Epidermal melanocyte (primary cell): Measurements from ENCODE around the gene PLCB2.

Experiments
- DNase-seq: peaks from one replicate; pipeline ENCODE4 v3.0.0; 2011; ENCODE audit warnings: low spot score; ENCODE audit not compliant: insufficient read length

PLCB2 gene

DNA sequence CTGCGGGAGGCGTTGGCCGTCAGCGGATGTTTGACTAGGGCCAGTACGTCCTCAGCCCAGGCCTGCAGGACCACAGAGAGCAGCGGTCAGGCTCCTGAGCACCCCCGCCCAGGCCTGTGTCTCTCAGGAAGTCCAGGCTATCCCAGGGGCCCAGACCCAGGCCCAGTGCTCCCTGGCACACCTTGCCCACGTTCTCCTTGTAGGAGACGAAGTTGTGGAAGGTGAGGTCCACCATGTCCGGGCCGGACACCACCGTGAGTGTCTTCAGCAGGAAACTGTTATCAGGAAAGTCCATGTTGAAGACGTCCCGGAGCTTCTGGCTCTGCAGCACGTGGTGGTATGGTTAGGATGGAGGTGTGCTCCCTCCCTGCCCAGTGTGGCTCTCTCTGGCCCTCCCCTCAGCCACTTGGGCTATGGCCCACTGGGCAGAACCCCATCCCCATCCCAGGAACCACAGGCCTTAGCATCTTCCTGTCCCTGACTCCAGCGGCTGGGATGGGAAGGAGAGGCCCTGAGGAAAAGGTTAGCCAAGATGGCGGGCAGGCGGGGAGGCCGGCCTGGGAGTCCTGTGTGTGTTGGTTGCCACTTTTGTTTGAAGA is 5.3 kb downstream of the PLCB2 start:
- no peak for DNase-seq

DNA sequence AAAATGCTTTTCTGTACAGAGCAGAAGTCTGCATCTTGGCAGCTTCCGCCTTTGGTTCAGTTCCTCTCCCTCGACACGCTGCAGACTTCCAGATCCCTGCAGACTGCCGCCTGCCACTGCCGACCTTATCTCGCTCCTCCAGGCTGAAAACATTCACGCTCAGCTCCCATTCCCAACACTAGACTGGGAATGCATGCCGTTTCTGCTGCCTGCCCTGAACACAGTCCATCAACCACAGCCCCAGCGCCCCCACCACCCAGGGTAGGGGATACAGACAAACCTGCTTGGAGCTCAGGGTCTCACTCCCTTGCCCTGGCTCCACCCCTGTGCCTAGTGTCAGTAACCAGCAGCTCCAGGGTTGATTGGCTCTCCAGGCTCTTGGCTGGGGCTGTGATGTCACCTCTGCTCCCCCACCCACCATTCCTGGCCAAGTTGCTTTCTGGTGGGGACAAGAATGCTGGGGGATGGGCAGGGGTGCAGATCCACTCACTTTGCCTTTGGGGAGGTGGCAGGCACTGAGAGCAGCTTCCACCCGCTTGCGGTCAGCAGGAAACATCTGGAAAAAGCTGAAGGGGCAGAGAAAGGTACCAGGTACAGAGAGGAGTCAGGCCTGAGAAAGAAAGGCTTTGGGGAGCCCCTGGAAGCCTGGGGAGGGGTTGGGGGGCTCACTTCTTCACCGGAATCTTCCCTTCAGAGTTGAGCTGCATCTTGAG is 6.1 kb downstream of the PLCB2 start:
- DNase-seq: no peak

DNA sequence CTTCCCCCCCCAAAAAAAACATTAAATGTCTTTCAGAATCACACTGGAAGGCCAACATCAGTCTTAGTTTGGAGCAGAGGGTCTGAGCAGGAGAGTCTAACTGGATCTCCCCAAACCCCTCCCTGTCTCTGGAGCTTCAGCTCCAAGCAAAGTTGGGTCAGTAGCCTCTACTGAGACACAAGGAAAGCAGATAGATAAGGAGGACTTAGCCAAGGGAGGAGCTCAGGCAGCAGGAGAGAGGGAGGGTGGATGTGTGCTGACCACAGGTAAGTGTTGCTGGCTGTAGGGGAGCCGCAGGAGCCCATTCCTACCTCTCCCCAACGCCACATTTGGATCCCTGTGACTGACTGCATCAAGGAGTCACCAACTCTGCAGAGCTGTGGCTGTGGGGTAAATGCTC is 7.0 kb downstream of the PLCB2 start:
- DNase-seq: no peak

DNA sequence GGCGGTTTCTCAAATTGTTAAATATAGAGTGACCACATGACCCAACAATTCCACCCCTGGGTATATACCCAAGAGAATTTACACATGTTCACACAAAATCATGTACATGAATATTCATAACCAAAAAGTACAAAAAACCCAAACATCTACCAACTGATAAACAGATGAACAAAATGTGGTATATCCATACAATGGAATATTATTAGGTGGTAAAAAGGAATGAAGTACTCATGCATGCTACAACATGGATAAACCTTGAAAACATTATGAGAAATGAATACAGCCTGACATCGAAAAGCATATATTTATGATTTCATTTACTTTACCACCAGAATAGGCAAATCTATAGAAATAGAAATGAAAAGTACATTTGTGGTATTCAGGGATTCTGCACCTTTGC is 7.4 kb downstream of the PLCB2 start:
- DNase-seq: no peak

DNA sequence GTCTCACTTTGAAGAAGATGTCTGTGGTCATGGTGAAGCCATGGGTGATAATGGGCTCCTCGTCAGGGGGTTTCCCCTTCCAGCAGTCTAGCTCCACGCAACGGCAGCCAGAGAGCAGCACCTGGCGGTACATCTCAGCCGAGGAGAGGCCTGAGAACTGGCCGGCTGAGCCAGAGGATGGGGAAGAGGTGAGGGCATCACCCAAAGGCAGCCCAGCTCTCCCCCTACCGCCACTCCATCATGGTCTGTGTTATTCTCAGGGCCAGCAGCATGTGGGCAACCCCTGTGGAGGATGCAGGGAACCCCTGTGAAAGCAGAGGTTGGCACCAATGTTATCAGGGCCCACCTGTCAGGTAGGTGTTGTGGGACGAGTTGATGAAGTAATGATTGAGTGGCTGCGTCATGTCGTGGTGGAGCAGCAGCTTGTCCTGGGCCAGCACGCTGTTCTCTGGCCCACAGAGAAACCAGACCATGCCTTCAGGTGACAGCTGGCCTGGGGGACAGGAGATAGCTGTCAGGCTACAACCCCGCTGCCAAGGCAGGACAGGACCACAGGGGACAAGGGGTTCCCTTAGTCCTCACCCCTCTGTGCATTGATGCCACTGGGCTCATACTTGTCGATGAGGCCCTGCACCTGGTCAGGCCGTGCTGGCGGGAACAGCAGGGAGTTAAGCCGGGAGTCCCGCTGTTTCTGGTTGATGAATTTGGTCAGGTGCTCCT is 9.4 kb downstream of the PLCB2 start:
- no peak for DNase-seq

DNA sequence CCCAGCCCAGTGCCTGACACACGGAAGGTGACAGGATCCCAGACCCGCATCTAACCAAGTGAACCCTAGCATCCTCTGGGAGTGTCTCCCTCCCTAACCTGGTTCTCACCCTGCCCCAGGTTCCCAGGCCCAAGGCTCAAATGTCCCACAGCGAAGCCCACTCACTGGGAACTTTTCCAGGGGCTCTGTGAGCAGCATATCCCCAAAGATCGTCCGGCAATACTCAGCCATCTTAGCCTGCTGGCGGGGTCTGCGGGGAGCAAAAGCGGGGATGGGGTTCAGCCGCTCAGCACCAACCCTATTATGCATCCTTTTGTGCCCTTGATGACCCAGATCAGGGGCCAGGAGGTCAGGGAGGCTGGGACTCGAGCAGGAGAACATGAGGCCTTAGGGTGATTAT is 10.4 kb downstream of the PLCB2 start:
- DNase-seq: no peak

DNA sequence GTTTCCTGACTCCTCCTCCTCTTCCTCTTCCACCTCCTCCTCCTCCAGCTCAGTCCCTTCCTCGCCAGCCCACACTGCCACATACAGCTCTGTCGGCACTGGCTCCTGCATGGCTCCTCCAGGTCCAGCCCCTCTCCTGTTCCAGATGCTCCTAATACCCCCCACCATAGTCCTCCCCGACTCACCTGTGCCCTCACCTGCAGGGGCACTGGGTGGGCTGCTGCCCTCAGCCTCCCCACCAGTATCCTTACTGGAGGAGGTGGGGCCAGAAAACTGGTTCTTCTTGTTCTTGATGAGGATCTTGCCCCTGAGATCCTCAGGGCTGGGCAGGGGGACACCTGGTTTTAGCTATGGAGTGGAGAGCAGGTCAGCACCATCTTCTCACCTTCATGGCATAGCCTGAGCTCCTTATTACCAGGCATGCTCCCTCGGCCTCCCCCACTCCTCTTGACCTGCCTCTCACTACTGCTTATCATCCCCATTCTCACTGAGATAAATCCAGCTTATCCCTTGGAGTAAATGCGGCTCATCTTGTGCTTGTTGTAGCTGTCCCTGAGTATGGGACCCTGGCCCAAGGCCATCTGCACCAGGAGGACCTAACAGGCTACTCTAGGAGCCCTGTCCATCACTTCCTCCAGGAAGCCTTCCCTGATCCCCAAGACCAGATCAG is 11.0 kb downstream of the PLCB2 start:
- DNase-seq: no peak

DNA sequence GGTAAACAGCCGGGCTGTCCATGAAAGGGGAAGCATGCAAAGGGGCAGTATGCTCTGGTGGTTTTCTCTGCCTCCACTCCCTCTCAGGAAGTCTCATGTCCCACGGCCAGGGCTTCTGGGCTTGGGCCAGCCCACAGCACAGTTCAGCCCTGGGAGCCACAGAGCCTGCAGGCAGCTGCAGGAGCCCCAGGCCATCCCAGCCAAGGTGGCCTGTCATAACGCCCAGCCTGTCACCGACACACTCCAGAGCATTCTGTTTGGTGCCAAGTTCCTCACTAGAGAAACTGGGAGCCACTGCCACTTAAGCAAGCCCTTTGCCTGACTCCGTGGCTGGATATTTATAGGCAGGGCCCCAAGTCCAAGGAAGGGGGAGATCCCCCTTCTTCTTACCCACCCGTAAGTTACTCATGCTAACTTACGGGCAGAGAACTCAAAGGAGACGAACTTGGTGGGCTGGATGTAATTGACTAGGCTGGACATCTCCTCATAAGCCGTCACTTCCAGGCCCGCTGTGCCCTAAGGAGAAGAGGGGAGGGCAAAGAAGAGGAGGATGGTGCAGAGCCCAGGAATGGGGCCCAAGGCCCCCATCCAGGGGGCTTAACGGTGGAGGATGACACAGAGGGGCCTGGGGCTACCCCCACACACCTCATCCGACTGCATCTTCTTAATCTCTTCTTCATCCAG is 11.7 kb downstream of the PLCB2 start:
- no peak for DNase-seq

DNA sequence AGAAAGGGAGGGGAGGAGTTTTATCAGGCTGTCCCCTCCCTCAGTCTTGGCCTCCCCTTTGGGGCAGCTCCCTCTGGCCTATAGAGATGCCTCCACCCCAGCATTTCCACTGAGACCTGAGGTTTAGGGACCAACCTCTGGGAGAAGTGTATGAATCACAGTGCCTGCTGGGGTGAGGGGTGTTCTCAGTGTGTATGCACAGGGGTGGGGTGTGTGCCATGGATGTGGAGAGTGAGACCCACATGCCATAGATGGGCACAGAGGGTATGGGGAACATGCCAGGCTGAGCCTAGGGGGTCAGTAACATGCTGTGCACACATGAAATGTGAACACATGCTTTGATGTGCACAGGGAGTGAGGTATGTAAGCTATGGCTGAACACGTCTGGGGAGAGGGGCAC is 12.4 kb downstream of the PLCB2 start:
- DNase-seq: no peak

DNA sequence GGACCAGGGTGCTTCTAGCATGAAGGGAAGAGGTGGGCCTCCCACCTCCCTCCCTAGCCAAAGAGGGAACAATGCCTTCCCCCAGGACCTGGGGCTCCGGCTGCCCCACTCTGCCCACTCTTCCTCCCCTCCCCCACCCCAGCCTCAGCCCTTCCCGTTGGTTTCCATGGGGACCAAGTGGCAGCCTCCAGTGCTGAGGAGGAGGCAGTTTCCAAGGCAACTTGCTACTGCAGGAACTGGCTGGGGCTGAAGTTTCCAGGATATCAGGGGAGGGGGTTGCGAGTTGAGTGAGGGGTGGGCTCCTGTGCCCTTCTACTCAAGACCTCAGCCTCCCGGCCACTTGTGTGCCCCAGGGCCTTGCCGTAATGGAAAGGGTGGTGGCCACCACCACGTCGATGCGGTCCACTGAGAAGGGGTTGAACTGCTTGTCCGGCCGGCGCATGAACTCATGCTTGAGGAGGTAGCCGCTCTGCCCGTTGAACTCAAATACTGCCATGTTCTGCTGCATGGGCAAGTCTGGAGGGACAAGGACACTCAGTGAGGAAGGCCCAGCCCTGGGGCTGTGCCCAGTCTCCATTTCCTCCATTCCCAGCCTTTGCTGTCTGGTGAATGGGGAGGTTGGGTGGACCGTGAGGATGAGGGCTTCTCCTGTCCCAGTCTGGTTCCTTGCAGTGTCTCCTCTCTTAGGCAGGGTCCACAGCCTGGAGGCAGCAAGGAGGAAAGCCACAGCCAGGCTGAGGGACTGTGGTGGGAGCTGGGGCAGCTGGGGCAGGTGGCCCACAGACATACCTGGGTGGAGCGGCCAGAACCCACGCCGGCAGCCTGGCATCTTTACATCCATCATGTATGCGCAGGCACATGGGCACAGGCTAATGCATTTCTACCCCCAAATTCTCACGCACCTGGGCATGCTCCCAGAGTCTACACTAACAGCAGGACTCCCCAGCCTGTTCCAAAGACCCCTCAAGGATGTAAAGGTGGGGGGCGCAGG is 13.5 kb downstream of the PLCB2 start:
- DNase-seq: no peak

DNA sequence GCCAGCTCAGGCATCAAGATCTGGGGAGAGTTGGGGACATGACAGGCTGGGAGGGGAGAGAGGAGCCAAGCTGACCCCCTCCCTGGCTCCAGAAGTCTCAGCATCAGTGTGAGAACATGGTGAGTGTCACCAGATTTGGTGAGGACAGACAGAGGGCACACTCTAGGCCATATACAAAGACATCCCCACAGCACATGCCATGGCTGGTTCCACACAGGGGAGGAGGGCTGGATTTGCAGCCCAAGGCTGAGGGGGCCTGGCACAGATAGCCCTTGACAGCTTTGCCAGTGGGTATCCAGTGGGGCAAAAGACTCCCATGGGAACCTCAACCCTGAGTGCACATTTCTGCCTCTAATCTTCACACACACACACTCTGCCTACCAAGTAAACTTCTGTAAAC is 14.7 kb downstream of the PLCB2 start:
- no peak for DNase-seq

DNA sequence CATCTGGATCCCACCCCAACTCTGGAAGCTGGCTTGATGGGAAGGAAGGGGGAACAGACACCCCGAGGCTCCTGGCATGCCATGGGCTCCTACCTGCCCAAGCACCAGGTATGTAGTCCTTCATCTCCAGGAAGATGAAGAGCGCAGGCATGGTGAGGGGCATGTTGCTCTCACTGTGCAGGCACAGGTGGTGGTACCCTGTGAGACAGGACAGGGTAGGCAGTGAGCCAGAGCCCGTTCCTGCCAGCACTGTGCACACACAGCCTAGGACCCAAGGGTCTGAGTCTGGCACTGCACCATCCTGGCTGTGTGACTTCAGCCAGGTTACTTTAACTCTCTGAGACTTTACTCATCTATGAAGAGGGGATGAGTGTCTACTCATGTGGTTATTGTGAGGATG is 15.5 kb downstream of the PLCB2 start:
- no peak for DNase-seq

DNA sequence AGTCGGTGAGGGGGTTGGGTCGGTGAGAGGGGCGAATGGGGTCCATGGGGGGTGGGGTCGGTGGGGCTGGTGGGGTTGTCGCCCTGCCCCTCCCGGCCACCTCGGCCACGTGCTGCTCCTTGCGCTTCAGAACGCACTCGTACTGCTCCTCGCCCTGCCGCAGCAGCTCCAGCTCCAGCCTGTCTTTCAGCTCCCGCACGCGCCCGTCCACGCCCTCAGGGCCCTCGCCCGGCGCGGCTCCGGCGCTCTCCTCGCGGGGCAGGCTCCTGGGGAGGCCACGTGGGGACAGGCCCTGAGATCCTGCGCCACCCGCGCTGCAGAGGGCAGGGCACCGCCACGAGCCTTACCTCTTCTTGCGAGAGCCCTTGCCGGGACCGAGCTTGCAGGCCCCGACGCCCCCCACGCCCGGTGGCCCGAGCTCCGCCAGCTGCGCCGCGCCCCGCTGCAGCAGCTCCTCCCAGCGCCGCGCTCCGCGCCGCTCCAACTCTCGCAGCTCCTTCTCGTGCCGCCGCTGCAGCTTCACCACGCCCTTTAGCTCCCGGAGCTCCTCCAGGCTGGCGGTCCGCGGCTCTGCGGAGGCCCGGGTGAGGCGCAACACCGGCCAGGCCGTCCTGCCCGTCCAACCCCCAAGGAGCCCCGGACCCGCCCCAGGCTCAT is 16.7 kb downstream of the PLCB2 start:
- peak; percentile 67 for DNase-seq

DNA sequence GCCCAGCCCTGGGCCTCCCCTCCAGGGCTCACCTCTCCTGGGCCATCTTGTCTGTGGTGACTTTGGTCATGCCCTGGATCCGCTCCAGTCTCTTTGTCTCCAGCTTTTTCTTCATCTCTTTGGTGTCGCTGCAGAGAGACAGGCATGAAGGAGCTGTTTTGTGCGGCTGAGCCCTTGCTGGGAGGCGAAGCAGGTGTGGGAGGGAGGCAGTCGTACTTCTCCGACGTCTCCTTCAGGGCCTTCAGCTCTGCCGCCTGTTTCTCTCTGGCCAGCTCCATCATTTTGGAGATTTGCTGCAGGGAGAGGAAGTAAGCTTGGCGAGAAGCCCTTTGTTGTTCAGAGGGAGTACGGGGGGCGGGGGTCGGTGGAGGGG is 17.2 kb downstream of the PLCB2 start:
- DNase-seq: no peak

DNA sequence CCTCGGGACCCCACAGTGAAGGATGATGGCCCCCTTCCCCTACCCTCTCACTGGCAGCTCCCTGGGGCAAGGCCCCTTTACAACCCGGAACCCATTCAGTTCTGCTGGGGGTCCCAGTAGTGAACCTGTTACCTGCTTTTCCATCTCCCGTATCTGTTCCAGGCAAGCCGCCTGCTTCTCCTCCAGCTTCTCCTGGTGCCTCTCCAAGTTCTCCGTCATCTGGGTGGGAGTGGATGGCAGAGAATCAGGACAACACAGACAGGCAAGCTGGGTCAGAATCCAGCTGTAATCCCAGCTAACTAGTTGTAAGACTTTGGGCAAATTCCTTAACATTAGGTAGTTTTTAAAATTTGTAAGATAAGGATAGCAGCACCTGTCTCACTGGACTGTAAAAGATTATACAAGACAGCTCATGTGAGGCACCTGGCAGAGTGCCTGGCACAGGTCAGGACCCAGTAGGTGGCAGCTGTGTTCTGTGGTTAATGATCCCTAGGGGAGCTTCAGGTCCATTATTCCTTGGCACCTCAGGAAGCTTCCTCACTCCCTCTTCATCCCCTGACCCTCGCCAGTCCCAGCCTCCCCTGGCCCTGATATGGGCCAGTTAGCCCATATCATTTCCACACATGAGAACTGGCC is 18.5 kb downstream of the PLCB2 start:
- no peak for DNase-seq

DNA sequence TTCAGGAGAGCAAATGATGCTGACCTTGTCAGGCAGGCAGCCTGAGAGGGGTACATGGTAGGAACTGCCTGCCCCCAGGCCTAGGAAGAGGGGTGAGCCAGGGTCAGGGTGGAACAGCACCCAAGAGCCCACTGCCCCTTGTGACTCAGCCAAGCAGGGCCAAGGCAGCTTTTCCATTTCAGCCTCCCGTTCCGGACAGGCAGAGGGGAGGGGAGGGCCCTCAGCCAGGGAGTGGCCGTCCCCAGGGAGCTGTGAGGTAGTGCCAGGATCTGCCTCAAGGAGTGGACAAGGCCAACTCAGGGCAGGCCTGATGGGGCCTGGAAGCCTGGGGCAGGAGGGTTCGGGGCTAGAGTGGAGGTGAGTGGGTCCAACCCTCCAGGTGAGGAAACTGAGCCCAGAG is 19.8 kb downstream of the PLCB2 start:
- DNase-seq: no peak

DNA sequence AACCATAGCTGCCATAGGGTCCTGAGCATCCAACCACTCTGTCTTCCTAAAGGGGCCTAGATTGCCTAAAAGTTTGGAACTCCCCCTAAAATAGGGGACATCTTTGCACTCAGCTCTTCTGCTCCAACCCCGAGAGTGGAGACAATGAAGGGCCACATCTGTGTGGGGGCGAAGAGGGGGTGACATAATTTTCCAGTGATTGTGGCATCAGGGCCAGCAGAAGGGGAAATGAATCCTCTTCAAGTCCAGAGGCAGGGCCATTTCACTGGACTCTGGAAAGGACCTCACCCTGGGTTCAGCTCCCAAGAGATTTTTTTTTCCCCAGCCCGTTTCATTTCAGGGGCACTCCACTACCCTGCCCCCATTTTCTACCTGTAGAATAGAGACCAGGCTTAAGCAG is 20.2 kb downstream of the PLCB2 start:
- no peak for DNase-seq

DNA sequence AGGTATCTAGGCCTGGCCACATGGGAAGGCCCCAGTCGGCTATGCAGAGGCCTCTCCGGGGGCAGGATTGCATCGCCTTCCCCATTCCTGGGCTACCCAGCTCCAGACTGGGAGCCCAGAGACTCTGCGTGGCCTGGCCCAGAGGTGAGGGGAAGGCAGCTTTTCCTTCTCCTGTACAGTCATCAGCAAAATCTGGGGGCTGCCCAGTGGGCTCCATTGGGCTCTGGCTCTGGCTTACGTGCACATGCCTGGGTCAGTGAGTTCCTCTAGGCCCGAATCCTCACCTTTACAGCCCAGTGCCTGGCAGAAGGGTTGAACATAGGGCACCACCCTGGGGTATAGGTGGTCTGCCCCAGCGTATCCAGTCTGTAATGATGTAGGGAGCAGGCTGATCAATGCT is 20.9 kb downstream of the PLCB2 start:
- DNase-seq: no peak

DNA sequence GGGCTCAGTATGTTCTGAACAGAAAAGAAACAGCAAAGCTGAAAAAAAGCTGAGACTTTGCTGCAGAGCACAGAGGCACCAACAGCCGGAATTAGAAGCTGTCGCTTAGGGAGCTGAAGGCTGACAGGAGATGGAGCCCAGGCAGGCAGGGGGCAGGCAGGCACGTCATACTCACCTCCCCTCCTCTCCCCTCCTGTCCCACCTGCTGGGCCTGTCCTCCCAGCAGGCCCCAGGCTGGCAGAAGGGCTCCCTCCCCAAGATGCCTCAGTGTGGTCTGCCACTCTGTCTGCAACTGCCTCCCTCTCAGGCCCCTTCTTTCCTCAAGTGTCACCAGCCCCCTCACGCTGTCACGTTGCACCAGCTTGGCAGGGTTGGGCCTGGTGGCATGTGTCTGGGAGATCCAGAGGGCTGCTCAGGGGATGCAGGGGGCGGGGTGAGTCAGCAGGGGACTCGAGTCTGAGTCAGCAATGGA is 21.6 kb downstream of the PLCB2 start:
- no peak for DNase-seq
